GM18858 (cell line): Measurements from ENCODE around the gene TMEM52.

Source experiments
- ATAC-seq: cut with Tn5 transposase; IDR thresholded peaks from one replicate; pipeline ENCODE4 v1.9.1; 2021; ENCODE audit not compliant: unreplicated experiment

The TMEM52 gene

DNA sequence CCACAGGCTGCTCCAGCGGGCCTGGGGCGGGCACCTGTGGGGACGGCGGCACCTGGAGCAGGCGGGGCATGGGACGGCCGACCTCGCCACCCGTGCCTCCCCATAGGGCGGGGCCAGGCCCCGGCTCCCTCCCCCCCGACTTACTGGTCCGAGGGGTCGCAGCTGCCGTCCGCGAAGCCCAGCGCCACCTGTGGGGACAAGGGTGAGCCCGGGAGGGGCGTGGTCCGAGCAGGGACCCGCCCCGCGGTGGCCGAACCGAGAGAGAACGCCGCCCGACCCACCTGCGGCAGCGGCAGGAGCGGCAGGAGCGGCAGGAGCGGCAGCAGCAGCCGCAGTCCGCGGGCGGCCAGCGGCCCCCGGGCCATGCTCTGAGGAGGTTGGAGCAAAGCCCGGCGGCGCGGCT is at the start of gene TMEM52:
Gene TMEM52 (minus strand): TSS at position 379 of the 403 bp plus-strand sequence. CDS start 14 bp downstream, at position 365.
- no peak for ATAC-seq

DNA sequence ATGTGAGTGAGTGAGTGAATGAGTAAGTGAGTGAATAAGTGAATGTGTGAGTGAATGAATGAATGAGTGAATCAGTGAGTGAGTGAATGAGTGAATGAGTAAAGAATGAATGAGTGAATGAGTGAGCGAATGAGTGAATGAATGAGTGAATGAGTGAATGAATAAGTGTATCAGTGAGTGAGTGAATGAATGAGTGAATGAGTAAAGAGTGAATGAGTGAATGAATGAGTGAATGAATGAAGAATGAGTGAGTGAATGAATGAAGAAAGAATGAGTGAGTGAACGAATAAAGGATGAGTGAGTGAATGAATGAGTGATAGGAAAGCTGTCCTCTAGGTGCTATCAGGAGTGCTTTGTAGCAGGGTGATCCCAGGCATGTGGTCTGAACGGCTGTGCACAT is 48.8 kb upstream of the TMEM52 start:
- ATAC-seq: no peak

DNA sequence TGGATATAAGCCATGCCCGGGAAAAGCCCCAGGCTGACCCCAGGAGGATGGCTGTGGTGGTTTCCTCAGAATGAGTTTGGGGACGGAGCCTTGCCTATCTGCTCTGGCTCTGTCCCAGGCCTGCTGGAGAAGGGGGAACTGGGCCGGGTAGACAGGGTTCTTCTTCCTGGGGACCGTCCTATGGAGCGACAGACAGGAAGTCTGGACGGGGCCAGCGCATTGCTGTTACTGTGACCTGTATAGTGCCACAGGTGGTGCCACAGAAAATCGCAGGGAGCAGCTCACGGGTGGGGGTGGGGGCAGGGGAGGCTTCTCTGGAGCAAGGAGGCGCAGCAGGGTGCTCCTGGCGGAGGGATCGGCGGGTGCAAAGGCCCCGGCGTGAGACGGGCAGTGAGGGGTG is 48.1 kb upstream of the TMEM52 start:
- no peak for ATAC-seq

DNA sequence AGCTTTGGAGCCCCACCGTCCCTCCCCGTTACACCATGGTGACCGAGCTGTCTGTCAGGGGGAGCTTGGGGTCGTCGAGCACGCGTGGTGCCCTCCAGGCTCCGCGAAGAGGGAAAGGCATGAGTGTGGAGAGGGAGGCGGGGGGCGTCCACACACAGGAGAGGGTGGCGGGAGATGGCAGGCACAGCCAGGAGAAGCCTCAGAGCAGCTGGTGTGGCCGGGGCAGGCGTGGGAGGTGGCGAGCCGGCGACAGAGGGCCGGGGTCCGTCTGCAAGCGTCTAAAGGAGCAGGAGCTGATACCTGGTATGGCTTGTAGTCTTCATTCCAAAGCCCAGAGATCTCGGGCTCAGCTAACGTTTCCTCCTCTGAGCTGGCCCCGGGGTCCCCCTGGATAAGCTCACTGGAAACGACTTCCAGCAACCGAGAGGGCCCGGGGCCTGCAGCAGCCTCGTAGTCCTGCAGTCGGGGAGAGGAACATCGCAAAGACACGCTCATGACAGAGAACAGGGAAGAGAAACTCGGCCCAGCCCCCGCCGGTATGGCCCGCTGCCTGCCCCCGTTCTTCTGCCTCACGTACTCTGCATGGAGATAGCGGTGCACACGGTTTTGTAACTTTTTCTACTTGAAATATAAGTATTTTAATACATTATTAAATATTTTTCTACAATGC is 47.1 kb upstream of the TMEM52 start:
- no peak for ATAC-seq

DNA sequence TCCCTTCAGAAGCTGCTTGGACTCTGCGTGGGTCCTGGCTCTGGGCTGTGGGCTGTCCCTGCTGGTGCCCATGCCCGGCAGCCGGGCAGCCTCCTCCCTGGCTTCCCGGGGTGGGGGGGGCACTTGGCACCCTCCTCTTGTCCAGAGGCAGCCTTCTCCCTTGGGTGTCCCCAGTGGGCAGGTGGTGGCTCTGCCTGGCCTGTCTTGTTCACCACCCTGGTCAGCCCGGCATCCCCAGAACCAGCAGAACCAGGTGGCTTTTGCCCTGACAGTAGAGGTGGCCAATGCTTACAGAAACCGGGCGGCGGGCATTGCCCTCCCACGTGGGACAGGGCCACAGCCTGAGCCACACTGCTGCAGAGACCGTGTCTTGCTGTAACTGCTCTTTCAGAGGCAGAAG is 46.5 kb upstream of the TMEM52 start:
- ATAC-seq: no peak

DNA sequence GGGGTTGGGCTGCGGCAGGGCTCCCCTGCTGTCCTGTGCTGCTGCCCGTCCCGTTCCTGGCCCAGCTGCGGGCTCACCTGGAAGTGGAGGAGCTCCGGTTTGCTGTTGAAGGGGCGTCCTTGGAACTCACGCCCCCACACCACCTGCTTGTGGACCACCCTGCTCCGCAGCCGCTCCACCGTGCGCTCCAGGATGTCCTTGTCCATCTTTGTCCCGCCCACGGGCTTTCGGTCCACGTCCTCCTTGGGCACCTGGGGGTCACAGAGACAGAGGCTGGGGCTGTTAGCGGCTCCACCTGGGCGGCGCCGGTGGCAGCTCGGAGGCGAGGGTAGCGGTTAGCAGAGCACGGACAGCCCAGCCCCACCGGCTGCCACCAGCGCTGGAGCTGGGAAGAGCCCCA is 45.7 kb upstream of the TMEM52 start:
- ATAC-seq: no peak

DNA sequence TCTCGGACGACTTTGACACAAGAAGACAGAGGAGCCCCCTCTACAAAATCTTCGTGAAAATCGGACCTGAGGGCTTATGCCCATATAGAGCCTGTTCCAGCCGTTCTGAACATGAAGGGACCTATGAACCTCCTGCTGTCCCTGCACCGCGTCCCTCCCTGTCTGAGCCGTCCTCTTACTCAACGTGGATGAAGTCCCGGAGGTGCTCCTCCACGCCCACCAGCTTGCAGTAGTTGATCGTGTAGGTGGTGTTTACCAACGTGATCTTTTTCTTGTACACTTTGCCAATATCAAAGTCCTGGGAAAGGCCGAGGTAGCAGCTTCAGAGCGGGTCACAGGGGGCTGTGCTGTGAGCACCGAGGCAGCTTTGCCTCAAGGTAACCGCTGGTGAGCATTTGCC is 44.5 kb upstream of the TMEM52 start:
- ATAC-seq: no peak

DNA sequence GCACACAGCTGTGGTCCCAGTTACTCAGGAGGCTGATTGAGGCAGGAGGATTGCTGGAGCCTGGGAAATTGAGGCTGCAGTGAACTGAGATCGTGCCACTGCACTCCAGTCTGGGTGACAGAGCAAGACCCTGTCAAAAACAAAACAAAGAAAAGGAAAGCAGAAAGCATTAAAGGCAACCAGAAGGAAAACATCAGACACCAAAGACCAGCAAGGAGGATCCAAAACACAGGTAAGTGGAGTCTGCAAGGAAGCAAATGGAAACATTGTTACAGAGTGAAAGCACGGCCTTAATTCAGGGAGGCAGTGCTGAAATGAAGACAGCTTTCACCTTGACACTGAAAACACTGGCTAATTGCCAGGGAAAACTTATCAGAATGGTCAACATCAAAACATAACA is 43.7 kb upstream of the TMEM52 start:
- no peak for ATAC-seq

DNA sequence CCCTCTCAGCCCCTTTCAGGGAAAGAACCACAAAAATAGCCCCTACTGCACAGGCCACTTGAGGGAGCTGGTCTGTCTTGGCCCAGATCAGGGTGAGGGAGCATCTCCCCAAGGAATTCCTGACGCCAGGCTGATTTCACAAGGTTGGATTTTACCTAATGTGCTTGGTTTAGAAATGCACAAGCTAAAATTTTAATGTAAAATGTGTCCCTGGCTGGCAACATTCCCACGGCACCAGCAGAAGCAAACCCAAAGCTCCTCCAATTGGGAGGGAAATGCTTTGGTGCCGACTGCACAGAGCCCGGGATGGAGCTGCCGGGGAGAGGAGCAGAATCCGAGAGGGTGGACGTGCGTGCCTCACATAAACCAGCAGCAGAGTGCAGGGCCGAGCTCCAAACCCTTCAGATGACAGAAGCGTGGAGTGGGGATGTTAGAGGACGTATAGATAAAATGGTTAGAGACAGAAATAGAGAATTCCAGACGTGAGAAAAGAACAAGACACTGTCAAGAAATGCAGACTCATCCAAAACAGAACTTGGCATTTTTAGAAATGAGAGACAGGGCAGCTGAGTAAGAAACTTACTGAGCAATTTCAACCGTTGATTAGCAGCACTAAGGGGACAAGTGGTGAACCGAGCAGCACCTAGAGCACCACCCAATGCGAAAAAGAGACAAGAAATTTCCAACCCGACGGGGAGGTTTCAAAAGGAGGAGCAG is 41.6 kb upstream of the TMEM52 start:
- ATAC-seq: no peak

DNA sequence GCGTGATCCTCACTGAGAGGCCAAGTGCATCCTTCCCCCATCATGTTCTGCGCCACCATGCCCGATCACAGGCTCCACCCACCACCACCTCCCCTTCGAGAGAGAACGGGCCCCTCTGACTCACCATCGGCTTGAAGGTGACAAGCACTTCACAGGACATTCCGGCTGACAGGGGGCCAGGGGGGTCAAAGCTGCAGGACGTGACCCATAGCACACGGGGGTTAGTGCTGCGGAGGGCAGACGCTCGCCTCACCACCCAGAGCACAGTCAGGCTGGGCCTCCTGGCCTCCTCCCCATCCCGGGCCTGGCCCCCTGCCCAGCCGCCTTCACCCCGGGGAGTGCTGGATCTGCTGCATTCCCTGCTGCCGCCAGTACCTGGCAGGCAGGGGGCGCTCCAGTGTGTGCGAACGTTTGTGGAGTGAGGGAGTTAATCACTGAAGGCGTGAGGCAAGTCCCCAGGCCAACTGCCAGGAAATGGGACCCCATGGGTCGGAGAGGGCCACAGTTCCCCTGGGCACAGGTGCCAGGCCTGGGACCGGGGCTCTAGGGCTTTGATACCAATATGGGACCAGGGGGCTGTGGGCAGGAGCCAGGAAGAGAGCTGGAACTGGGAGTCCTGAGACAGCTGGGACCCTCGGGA is 40.9 kb upstream of the TMEM52 start:
- ATAC-seq: no peak

DNA sequence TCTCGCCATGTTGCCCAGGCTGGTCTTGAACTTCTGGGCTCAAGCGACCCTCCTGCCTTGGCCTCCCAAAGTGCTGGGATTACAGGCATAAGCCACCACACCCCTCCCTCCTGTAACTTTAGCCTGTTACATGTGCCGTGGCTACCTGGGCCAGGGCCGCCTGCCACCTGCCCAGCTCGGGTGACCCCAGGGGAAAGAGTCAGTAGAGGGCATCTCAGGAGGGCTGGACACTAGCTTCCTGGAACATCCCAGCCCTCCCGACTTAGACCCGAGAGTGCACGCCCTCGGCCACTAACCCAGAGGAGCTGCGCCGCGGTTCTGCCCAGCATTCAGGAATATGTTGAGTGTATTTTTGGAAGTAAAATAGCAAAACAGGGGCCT is 40.4 kb upstream of the TMEM52 start:
- ATAC-seq: no peak

DNA sequence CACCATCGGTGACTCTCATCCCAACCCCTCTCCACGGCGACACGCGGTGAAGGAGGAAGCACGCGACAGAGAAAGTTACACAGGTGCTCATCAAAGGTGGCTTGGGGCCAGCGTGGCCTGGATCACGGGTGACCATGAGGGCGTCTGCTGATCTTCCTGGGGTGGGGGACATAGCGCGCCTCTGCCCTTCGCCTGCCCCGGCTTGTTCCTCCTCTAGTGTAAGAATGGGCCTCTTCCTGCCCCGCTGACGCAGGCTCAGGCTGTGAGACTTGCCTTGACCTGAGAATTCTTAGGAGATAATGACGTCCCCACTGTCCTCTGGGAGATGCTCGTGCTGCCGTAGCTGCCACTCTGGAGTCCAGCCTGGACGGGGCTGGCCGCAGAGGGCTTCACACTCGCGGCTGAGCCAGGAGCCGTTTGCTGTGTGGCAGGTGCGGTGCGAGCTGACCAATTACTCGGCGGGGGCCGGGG is 39.0 kb upstream of the TMEM52 start:
- ATAC-seq: no peak

DNA sequence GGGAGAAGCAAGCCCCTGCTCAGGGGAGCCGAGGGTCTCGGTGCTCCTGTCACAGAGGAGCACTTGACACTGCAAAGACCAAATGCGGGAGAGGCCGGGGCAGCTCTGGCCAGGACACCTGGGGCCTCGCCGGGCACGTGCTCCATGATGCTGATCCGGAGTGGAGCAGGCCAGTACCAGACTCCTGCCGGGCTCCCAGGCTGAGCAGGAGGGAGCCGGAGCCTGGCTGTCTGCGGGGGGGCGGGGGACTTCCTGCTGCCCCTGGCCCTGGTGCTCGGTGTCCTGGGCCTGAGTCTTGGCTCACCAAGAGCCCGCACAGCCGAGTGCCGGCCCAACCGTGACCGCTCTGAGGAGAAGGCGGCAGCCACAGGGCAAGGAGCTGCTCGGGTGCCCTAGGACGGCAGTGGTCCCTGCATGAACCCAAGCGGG is 38.5 kb upstream of the TMEM52 start:
- ATAC-seq: no peak

DNA sequence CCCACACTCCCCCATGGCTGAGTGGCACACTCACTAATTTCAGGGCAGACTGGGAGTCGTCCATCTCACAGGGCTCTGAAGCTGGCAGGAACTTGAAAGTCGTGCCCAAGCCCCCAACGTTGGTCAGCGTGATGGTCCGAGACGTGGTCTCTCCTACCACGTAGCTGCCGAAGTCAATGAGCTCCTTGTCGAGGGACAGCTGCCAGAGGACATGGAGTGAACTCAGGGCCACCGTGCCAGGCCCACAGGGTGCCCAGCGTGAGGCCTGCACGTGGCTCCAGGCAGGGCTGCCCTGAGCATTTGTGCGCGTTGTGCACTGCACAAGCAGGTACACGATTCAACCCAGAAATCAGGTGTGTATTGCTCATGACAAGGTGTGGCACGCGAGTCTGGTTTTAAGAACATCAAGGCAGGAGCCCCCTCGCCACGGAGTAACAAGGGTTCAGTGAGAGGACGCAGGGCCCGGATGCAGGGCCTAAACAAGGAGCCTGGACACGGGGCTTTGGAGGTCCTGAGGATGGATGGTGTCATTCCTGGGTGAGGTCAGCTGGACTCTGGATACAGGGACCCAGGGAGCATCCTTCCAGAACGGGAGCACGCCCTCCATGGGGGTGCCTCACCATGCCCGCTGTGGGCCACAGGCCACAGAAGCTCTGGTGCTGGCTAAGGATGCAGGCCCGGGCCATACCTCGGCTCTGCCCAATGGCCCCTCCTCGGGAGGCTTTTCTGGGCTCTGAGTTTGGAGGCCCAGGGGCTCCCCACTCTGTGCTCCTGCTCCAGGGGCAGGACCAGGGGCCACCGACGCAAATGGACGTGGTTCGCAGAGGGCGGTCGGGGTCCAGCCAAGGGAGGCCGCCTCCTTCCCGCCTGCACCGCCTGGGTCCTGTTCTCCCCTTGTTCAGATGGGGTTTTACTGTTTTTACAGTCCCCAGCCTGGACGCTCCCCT is 37.8 kb upstream of the TMEM52 start:
- ATAC-seq: no peak

DNA sequence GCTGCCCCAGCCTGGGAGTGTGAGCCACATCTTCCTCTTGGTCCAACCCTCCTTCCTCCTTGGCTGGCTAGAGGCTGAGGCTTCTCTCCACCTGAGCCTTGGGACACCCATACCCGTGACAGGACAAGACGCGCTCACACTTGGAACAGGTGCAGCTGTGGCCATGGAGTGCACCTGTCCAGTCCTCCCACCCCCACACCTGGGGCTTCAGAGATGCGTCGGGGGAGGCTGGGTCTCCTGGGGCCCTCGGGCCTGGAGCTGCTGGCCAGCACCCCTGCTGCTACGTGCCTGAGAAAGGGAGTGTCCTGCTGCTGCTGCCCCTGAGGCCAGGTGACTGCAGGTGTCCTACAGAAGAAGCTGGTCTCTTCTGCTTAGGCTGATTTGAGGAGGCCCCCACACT is 37.0 kb upstream of the TMEM52 start:
- no peak for ATAC-seq

DNA sequence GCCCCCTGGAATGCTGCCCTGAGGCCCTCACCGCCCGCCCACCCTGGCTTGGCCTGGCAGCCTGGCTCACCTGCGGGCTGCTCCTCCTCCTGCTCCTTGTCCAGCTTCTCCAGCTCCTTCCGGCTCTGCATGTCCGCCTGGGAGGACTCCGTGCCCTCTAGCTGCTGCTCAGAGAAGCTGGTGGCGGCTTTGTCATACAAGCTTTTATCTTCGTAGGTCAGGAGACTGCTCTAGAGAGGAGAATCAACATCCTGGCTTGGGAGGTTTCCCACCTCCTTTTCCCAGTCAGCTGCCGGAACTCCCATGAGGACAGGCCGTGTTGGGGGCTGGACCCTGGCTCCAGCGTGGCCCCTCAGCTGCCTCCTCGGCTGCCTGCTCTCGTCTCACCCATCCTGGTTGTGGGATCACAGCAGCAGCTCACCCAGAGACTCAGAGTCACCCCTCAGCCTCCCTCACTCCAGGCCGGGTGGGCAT is 36.6 kb upstream of the TMEM52 start:
- no peak for ATAC-seq

DNA sequence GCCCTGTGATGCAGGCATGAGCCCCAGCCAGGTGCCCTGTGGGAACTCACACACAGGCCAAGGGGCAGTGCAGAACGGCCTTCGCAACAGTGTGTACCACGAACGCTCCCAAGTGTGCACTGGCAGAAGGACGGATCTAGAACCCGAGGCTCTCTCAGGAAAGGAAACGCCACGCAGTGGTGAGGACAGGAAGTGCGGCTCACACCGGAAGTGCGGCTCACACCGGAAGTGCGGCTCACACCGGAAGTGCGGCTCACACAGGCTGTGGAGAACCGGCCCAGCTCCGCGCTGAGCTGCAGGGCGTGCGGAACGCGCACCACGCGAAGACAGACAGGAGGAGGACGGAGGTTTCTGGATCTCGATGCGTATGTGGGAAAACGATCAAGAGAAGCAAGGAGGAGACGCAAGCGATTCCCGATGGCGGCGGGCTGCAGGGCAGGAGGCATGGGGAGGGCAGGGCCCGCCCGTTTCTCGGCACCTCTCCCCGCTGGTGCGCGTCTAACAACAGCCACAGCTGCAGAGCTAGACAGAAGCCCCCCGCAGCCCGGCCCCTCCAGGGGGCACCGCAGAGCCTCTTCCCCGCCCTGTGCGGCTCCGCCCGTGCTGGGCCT is 35.9 kb upstream of the TMEM52 start:
- no peak for ATAC-seq

DNA sequence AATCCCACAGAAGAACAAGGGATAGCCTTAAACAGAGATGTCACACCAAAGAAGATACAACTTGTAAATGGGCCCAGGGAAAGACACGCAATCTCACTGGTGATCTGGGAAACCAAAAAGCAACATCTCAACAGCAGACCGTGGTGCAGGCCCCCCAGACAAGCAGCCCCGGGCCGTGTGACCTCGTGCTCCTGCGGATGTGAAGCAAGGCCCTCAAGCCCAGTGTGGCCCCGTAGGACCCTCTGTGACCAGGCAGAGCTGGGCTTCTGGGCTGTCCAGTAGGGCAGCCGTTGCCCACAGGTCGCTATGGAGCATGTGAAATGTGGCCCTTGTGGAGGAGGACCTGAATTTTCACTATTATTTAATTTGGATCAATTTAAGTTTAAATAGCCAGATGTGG is 34.9 kb upstream of the TMEM52 start:
- ATAC-seq: no peak

DNA sequence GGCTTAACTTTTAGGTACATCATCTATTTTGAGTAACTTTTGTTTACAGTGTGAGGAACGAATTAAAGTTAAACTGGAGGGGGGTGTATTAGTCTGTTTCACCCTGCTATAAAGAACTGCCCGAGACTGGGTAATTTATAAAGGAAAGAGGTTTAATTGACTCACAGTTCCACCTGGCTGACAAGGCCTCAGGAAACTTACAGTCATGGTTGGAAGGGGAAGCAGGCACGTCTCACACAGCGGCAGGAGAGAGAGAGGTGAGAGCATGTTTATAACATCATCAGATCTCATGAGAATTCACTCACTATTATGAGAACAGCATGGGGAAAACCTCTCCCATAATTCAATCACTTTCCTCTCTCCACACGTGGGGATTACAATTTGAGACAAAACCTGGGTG is 31.9 kb upstream of the TMEM52 start:
- no peak for ATAC-seq

DNA sequence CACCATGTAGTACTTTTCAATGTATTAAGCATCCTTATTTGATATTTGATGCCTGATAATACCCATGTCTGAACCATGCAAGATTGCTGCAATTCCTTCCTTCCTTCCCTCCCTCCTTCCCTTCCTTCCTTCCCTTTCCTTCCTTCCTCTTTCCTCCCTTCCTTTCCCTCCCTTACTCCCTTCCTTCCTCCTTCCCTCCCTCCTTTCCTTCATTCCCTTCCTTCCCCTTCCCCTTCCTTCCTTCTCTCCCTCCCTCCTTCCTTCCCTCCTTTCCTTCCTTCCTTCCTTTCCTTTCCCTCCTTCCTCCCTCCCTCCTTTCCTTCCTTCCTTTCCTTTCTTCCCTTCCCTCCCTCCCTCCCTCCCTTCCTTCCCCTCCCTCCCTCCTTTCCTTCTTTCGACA is 29.7 kb upstream of the TMEM52 start:
- no peak for ATAC-seq

DNA sequence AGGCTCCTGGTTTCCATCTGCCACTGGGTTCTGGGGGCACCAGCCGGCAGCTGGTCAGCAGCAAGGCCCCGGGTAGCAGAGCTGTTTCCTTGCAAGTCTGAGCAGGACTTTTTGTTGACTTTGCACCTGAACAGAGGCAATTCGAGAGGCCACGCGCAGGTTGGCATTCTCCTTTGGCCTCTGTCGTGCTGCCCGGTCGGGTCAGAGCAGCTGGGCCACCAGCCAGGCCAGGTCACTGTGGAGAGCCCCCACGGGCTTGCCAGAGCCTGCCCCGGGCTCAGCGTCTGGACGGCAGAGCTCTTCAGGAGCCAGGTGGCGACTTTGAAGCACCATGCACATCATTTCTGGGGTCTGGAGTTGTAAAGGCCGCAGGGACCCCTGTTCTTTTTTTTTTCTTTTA is 28.4 kb upstream of the TMEM52 start:
- ATAC-seq: no peak
